ENCODE data around the gene IDI1. TPM values are rescaled to one million over a fixed set of nuclear protein-coding genes. Genes with fewer than 3 reads are reported as not detected.

Gene IDI1
- total and polyA plus RNA-seq, 2 of the 13 experiments (the other 11 are each of a cell fraction or from before 2014, with no cell fraction given): 44.4 to 145 TPM

GRCh38 chr10:1056326-1057105 lies 7.6 kb upstream of the IDI1 start, which contains the start of gene WDR37 (continued):
- no peak for TF ChIP-seq GLMP (CRISPR knock-in tag; IDR thresholded peaks at IDR 0.05; ENCODE audit: borderline replicate concordance)
- no peak for TF ChIP-seq CBX2 (IDR thresholded peaks at IDR 0.05; ENCODE audit: low read depth, low read length)
- no peak for TF ChIP-seq CBX2 (CRISPR knock-in tag; IDR thresholded peaks at IDR 0.05; ENCODE audit: low read depth)
- peak; percentile 83 for TF ChIP-seq ZNF546 (CRISPR knock-in tag; conservative IDR thresholded peaks at IDR 0.05)
- peak; percentile 66; the same call in 1 of the 2 replicates for TF ChIP-seq ZFP82 (CRISPR knock-in tag; IDR thresholded peaks at IDR 0.05; ENCODE audit: borderline replicate concordance)
- peak; percentile 75; the same call in 1 of the 2 replicates for TF ChIP-seq ZMYM4 (CRISPR knock-in tag; IDR thresholded peaks at IDR 0.05)
- TF ChIP-seq ZNF354B (CRISPR knock-in tag; IDR thresholded peaks at IDR 0.05): no peak
- TF ChIP-seq TSC22D2 (CRISPR knock-in tag; IDR thresholded peaks at IDR 0.05; ENCODE audit: borderline replicate concordance): peak; percentile 66; the same call in 1 of the 2 replicates
- TF ChIP-seq THYN1 (CRISPR knock-in tag; IDR thresholded peaks at IDR 0.05; ENCODE audit: borderline replicate concordance, low read depth): no peak
- TF ChIP-seq MAF1 (CRISPR knock-in tag; IDR thresholded peaks at IDR 0.05; ENCODE audit: borderline replicate concordance): no peak; the same call in 1 of the 2 replicates
- TF ChIP-seq POLR2G (IDR thresholded peaks at IDR 0.05; ENCODE audit: low read depth, low read length): peak; percentile 88
- peak; percentile 88; the same call in 1 of the 2 replicates for TF ChIP-seq HDAC1 (CRISPR knock-in tag; IDR thresholded peaks at IDR 0.05)
- peak; percentile 48; the same call in 1 of the 2 replicates for TF ChIP-seq ZBTB43 (CRISPR knock-in tag; conservative IDR thresholded peaks at IDR 0.05)
- TF ChIP-seq PHB2 (IDR thresholded peaks at IDR 0.05; ENCODE audit: partially characterized antibody): no peak
- TF ChIP-seq NFE2 (CRISPR knock-in tag; IDR thresholded peaks at IDR 0.05): no peak
- TF ChIP-seq NFKBIZ (CRISPR knock-in tag; IDR thresholded peaks at IDR 0.05): no peak
- peak; percentile 46; the same call in 1 of the 2 replicates for TF ChIP-seq ZBTB25 (CRISPR knock-in tag; IDR thresholded peaks at IDR 0.05)
- peak; percentile 98 for TF ChIP-seq ZBTB7B (CRISPR knock-in tag; IDR thresholded peaks at IDR 0.05)
- peak; percentile 38; the same call in 1 of the 2 replicates for TF ChIP-seq BCL6 (CRISPR knock-in tag; IDR thresholded peaks at IDR 0.05)
- no peak for TF ChIP-seq ZFP41 (CRISPR knock-in tag; IDR thresholded peaks at IDR 0.05; ENCODE audit: borderline replicate concordance)
- TF ChIP-seq MNT (IDR thresholded peaks at IDR 0.05): 0 out of 2 replicates have a peak, but pooled peaks have one; percentile 15
- no peak for TF ChIP-seq ADNP (CRISPR knock-in tag; IDR thresholded peaks at IDR 0.05)
- TF ChIP-seq ZMYM2 (CRISPR knock-in tag; IDR thresholded peaks at IDR 0.05): no peak
- TF ChIP-seq ZNF761 (CRISPR knock-in tag; conservative IDR thresholded peaks at IDR 0.05): peak; percentile 39; the same call in 1 of the 2 replicates
- TF ChIP-seq BHLHE40 (IDR thresholded peaks at IDR 0.05; ENCODE audit: low read length): 0 out of 2 replicates have a peak, but pooled peaks have one; percentile 30
